Measurements from ENCODE around the gene FCHSD2. TPM values are rescaled to one million over a fixed set of nuclear protein-coding genes. Genes with fewer than 3 reads are reported as not detected.
A peak's percentile ranks its signal among the peaks of the same experiment; 100 is the strongest.
"Not testable (repeated sequence)": the region's sequence is repeated elsewhere in the genome, so short reads cannot be mapped to it uniquely, and the experiment has no call there.

The FCHSD2 gene
- polyA plus RNA-seq, 4 donors, result 36.5 to 52.2 (median 50.2) TPM

DNA sequence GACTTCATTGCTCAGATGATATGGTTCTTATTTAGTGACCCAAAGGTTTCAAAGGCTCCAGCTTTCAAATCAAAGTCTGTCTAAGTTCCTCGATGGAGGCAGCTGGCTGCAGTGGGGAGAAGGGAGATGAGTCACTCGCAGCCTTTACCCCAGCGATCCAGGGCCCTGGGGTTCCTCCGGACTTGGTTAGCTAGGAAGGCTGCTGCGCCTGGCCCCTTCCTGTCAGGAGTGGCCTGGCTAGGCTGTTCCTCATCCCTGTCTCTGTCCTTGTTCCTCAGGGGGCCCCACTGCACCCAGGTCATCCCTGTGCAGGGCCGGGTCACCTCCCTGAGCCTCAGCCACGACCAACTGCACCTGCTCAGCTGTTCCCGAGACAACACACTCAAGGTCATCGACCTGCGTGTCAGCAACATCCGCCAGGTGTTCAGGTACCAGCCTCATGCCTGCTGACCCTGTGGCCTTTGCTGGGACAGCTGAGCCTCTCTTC is 314.0 kb downstream of the FCHSD2 start:
- DNase-seq (ENCODE audit: low read depth in 4 of 4, low spot score in 3 of 4), result no peak

DNA sequence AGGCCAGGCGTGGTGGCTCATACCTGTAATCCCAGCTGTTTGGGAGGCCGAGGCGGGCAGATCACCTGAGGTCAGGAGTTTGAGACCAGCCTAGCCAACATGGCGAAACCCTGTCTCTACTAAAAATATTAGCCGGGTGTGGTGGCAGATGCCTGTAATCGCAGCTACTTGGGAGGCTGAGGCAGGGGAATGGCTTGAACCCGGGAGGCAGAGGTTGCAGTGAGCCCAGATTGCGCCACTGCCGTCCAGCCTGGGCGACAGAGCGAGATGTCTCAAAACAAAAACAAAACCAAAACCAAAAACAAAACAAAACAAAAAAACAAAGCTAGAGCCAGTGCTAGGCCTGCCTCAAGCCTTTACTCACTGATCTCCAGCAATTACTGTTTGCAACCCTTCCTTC is 314.5 kb downstream of the FCHSD2 start:
- not testable (repeated sequence) for DNase-seq (ENCODE audit: low read depth in 4 of 4, low spot score in 3 of 4)

DNA sequence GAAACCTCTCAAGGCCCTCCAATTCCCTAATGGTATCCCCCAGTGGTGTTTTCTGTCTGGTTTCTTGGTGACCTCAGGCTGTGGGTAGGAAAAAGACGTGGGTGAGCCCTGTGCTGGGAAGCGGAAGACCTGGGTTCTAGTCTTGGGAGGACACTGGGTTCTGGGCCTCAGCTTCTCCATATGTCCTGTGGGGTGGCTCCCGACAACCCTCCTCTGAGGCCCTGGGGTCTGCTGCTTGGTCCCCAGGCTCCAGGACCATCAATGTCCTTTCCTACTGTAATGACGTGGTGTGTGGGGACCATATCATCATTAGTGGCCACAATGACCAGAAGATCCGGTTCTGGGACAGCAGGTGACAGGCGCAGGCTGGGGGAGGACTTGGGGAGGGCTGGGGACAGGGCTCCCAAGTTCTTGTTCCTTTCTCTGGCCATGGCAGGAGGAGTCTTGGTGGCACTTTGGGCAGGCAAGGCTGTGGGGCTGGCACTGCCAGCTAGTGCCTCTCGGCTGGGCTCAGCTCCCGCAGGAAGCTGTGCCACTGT is 315.1 kb downstream of the FCHSD2 start:
- DNase-seq (ENCODE audit: low read depth in 4 of 4, low spot score in 3 of 4), result no peak

DNA sequence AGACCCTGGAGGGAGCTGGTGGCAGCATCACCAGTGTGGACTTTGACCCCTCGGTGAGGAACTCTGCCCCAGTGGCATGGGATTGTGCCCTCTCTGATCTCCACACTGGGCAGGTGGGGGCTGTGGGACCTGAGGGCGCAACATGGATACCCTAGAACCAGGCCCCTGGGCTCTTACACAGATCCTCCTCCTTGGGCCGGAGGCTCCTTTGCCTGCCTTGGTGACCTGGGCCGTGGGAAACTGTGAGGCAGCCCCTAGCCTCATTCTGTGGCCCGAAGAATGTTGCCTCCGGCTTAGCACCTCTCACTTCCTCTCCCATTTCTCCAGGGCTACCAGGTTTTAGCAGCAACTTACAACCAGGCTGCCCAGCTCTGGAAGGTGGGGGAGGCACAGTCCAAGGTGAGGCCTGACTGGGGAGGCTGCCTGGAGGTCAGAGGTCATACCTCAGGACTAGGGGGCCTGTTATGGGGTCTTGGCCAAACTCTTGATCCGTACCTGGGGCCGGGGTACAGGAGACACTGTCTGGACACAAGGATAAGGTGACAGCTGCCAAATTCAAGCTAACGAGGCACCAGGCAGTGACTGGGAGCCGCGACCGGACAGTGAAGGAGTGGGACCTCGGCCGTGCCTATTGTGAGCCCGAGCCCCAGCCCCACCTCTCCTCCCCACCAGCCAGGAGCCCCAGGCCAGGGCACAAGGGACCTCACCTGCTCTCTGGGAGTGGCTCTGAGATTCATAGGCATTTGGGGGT is 315.8 kb downstream of the FCHSD2 start:
- no peak for DNase-seq (ENCODE audit: low read depth in 4 of 4, low spot score in 3 of 4)

DNA sequence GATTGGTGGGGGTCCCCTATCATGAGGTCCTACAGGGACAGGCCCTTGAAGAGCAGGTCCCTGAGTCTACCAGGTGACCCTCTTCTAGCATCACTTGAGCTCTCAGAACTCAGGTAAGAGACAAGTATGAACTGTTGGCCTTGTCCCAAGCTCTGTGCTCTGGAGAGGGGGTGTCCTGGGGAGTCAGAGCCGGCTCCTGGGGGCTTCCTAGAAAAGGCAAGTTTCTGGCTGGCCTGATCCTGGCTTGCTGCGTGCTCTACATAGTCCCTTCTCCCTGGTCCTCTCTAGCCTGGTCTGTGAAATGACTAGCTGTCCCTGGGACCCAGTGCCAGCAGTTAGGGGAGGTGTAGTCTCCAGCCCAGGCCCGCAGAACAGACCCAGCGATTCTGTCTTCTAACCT is 316.5 kb downstream of the FCHSD2 start:
- DNase-seq (ENCODE audit: low read depth in 4 of 4, low spot score in 3 of 4), result no peak

DNA sequence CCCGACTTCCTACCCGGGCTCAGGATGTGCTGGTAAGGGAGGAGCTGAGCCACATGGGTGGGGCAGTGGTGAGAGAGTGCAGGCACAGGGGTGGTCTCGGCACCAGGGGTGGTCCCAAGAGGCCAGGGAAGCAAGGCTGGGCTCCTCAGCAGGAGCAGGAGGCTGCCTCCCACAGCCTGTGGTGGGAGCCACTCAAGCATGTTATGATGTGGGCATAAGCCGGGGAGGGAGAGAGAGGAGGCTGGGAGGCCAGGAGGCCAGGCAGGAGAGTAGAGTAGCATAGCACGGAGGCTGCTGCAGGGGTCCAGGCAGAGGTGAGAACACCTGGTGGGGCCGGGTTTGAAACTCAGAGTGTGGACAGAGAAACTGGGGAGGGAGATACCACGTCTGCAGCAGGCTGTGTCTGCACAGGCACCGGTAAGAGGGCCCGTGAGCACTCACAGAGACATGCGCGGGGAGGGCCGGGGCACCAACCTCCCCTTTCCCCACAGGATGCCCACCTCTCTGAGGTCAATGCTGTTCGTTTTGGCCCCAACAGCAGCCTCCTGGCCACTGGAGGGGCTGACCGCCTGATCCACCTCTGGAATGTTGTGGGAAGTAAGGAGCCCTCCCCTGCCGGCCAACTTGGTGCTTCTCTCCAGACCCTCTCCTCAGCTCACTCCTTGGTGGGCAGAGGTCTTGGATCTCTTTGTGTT is 317.2 kb downstream of the FCHSD2 start:
- DNase-seq (ENCODE audit: low read depth in 4 of 4, low spot score in 3 of 4), result no peak

DNA sequence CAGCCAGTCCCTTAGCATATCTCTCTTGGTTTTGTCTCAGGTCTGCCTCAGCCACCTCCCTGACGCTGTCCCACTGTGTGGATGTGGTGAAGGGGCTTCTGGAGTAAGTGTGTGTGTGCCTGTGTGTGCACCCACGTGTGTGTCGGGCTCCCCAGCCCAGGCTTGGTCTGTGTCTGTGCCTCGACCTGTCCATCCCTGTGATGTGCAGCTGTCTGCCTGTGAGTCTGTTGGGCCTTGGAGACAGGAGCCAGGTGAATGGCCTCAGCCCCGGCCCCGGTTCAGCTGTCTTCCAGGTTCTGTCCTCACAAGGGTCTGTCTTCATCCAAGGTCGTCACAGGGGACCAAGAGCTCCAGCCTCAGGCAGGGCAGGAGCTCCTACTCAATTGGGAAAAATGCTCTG is 318.1 kb downstream of the FCHSD2 start:
- no peak for DNase-seq (ENCODE audit: low read depth in 4 of 4, low spot score in 3 of 4)

DNA sequence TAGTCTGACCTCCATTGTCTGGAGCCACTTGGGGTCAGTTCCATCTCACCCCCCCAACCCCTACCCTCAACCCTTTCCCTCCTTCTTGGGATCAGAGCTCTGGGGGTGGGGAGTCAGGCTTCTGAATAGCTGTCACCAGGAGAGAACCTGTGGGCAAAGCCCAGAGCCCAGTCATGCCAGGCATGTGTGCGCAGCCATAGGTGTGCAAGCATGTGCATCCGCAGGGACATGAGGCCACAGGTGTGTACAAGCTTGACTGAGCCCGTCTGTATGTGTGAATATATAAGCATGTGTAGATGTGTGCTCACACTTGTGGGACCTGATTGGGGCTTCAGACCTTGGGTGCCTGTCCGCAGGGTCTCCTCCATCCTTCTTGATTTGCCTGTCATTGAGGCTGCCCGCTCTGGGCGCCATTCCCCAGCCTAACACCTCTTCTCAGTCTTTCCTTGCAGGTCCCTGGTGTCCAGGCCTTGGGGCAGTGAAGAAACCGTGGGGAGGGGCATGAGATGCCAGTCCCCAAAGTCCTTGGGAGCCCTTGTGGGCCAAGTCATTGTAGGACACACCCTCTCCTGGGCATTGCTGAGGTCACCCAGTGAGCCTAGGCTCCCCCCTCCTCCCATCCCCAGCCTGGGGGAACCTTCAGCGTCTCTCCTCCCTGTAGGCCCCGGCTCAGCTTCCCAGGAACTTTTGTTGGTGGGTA is 318.9 kb downstream of the FCHSD2 start:
- DNase-seq (ENCODE audit: low read depth in 4 of 4, low spot score in 3 of 4), result no peak

DNA sequence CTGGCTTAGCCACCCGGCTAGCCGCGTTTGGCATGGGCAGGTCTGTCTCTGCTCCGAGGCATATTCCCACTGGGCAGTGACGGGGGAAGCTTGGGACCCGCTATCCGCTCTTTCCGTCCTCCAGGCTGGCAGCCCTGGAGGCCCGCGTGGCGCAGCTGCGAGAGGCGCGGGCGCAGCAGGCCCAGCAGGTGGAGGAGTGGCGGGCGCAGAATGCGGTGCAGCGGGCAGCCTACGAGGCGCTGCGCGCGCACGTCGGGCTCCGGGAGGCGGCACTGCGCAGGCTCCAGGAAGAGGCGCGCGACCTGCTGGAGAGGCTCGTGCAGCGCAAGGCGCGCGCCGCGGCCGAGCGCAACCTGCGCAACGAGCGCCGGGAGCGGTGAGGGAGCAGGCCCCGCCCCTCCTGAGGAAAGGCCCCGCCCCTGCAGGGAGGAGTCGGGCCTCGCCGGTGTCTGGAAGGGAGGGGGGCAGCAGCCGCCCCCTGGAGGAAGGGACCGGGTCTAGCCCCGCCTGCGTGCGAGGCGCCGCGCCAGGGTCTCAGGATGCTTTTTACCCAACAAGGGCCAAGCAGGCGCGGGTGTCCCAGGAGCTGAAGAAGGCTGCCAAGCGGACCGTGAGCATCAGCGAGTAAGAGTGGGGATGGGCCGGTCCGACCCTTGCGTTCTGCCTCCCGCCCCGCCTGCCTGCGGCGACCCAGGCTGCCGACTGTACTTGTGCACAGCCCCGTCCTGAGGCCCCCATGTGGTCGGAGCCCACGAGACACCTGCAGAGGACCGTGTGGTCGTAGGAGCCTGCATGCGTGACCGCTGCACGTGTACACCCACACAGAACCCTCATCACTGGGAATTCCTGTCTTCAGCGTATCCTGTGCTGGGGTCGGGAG is 320.0 kb downstream of the FCHSD2 start:
- peak; percentile 86 to 92 (median 87) for DNase-seq (ENCODE audit: low read depth in 4 of 4, low spot score in 3 of 4)

DNA sequence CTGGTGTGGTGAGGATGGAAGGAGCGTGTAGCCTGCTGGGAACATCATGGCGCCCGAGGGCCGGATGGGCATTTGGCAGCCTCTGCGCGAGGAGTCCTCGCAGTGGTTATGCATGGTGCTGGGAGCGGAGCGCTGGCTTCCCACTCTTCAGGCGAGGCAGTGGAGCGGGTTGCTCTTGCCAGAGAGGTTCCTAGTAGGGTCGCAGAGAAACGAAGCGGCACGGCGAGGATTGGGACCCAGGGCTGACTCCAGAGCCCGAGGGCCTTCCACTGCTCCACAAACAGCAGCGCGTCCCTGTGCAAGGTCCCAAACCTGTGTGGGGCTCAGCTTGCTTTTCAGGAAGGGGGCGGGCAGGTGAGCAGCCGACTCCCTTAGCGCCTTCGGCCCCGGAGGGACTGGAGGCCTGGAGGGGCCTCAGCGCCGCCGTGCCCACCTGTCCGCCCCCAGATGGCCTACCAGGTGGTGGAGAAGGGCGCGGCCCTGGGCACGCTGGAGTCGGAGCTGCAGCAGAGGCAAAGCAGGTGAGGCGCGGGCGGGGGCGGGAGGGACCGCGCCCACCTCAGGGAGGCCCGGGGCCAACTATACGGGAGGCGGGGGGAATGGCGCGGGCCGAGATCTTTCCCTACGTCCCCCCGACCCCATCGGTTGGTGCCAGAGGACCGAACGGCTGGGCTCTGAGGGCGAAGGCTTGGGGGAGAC is 320.7 kb downstream of the FCHSD2 start:
- DNase-seq (ENCODE audit: low read depth in 4 of 4, low spot score in 3 of 4), result no peak

DNA sequence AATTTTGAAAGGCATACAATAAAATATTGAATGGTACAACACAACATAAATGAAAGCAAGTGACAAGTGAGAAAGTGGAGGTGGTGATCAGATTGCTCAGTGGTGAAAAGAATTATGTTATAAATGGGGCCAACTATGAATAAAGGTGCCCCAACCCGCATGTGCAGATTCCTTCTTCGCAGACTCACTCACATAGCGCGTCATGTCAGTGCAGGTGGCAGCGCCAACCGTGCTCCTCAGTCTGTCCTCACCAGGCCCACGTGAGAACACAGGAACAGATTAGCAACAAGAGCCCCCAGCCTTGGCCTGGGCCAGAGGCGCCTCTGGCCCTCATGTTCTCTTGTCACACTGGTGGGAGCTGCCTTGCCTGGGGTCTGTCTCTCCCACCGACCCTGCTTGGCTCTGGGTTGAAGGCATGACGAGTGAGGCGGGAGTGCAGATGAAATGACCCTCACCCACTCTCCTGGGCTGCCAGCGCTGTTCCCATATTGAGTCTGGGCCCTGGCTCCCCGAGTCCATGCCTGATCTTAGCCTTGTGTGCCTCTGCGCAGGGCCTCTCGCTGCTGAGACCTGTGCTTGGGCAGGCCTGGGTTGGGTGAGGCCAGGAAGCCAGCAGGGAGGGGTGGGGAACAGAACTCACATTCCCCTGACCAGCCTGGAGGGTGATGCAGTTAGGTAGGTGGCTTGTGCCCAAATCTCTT is 321.5 kb downstream of the FCHSD2 start:
- DNase-seq (ENCODE audit: low read depth in 4 of 4, low spot score in 3 of 4), result no peak

DNA sequence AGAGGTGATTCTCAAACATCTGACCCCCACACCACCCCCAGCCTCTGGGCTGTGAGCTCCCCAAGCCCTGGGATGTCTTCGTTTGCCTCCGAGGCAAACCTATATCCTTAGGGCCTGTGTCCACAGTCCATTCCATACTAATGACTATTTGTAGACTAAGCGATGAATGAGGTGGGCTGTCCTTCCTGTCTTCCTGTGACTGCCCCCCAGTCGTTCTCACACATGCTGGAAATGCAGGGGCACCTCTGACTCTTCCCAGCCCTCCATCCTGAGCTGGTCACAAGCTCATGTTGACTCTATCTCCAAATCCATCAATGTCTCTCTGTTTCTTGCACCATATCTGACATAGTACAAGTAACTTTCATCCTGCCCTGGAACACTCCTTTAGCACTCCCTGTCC is 323.1 kb downstream of the FCHSD2 start:
- no peak for DNase-seq (ENCODE audit: low read depth in 4 of 4, low spot score in 3 of 4)

DNA sequence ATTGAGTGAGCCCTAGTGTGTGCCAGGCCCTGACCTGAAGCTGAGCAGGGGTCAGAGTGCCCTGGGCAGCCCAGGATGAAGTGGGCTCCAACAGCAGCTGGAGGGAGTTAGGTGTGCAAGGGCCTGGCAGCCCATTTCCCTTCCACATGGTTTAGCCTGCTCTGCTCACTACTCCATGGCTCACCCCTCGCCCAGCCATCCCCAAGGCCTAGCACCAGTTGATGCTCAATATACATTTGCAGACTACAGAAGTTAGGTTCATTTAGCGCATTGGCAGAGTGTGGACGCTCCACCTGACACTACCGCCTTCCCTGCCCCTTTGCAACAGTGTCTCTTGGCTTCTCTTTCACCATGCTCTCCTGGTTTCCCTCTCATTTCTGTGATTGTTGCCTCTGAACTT is 324.2 kb downstream of the FCHSD2 start:
- DNase-seq (ENCODE audit: low read depth in 4 of 4, low spot score in 3 of 4), result no peak

DNA sequence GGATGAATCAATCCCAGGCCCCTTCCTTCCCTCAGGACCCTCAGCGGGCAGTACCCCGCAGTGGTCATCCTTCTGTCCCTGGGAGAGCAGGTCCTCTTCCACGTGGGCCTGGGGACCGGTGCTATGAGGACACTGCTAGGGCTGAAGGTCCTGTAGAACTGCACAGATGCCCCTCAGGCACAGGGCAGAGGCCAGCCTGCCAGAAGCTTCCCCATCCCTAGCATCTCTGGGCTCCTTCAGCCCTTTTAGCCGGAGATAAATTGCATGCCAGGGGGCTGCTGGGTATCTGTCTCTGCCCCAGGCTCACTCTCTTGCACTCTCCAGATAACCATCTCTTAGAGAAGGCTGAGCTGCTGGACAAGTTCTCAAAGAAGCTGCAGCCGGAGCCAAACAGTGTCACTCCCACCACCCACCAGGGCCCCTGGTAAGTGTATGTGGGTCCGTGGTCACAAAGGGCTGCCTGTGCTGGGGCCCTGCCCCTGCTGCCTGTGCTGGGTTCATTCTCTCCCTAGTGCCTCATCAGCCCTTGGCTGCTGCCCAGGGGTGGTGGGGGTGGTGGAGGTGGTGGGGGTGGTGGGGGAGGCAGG is 325.6 kb downstream of the FCHSD2 start:
- DNase-seq (ENCODE audit: low read depth in 4 of 4, low spot score in 3 of 4), result no peak

DNA sequence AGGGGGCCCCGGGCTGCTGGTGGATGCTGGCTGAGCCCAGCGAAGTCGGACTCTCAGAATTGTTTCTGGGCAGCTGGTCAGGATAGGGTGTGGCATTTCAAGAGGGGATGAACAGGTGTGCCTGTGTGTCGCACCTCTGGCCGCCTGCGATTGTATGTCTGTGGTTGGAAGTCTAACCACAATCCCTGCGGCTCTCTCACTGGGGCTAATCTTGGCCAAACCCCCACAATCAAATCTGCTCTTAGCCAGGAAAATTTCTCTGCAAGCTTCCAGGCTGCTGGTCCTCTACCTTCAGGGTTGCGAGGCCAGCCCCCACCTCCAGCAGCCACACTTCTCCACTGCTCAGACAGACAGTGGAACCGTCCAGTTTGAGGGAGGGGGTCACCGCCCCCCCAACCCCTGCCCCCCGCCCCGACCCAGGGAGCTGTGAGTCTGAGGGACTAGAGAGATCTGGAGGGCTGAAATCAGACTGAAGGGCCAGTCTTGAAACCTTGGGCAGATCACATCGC is 327.0 kb downstream of the FCHSD2 start:
- DNase-seq (ENCODE audit: low read depth in 4 of 4, low spot score in 3 of 4), result no peak

DNA sequence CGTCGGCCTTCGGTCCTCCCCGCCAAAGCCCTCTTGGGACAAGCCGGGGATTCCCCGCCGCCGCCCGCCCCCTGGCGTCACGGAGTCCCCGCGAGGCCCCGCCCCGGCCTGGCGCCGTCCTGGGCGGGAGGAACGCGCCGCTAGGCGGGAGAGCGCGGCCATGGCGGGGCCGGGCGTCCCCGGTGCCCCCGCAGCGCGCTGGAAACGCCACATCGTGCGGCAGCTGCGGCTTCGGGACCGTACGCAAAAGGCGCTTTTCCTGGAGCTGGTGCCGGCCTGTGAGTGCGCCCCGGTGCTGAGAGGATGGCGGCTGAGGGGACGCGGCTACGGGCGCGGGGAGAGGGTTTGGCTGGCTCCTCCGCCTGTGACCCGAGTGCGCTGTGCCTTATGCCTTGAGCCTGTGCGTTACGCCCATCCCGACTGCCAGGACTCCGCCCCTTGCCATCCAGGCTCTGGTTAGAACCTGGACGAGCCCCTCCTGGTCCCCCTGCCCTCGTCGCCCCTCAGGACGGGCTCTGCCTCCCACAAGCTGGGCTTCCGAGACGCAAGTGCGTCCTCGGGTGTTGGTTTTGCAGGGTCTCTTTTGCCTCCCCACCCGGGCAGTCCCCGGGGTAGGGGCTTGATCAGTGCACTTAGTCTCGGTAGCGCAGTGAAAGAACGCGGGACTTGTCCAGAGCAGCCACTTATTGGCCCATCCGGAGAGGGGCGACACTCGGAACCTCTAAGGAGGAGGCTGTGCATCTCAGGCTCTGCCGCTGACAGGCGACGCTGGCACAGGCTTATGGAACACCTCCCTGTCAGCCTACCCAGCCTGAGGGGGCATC is 327.6 kb downstream of the FCHSD2 start, which contains the start of gene ATG16L2:
TSS of gene ATG16L2 (plus strand) at position 126 of the 824 bp plus-strand sequence. CDS start at position 161, 35 bp downstream.
- peak in 2 of 4 donors; percentile 79 to 80 for DNase-seq (ENCODE audit: low read depth in 4 of 4, low spot score in 3 of 4)

DNA sequence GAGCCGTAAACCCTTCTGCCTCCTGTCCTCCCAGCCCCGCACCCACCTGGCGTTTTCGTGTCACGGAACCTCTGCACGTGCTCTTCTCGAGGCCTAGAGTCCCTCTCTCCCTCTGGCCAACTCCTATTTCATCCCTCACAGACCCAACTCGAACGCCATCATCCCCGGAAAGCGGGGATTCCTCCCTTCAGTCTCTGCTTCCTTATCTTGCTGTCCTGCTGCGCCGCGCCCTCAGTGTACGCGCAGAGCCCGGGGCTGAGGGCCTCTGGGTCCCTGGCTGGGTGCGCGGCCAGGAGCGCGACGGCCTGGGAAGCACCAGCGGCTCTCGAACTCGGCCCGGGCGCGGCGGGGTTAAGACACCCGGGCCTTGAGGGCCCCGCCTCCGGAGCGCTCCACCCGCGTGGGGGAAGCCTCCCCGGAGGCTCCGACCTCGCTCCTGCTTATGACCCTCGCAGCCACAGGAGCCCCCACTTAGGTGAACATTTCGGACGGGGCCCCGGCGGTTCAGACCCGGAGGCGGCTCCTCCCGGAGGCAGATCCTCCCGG is 328.3 kb downstream of the FCHSD2 start:
- peak in 2 of 4 donors; percentile 67 to 84 for DNase-seq (ENCODE audit: low read depth in 4 of 4, low spot score in 3 of 4)
